NCI-H1092 (cell line): ENCODE results near the gene FAM131A.
A peak's percentile ranks its signal among the peaks of the same experiment; 100 is the strongest.

Experiments
- DNase-seq: peaks from one replicate; lab custom pipeline; 2025; lab: John Stamatoyannopoulos, UW

FAM131A gene

GRCh38 chr3:184357248-184358123, 20.1 kb downstream of the FAM131A start:
- DNase-seq, result no peak

GRCh38 chr3:184358124-184358767, 20.8 kb downstream of the FAM131A start:
- DNase-seq, result no peak

GRCh38 chr3:184358921-184359350, 21.5 kb downstream of the FAM131A start:
- no peak for DNase-seq

GRCh38 chr3:184359610-184360009, 22.2 kb downstream of the FAM131A start:
- DNase-seq, result no peak

GRCh38 chr3:184360070-184360928, 22.9 kb downstream of the FAM131A start:
- no peak for DNase-seq

- DNase-seq, result no peak
Observed at GRCh38 chr3:184360929-184361531, 23.6 kb downstream of the FAM131A start.

- DNase-seq, result no peak
Observed at GRCh38 chr3:184361532-184361931, 24.1 kb downstream of the FAM131A start, which contains the start of the genes CLCN2 and POLR2H. Gene CLCN2 (minus strand): TSS chr3:184361605. CDS start chr3:184361479, 126 bp downstream. Gene POLR2H (plus strand): TSS chr3:184361710. CDS start chr3:184363493, 1,783 bp downstream.

GRCh38 chr3:184361932-184362667, 24.7 kb downstream of the FAM131A start:
- no peak for DNase-seq

GRCh38 chr3:184362668-184363546, 25.5 kb downstream of the FAM131A start:
- peak; percentile 97 for DNase-seq

GRCh38 chr3:184366619-184367289, 29.4 kb downstream of the FAM131A start:
- no peak for DNase-seq

- DNase-seq, result no peak
Observed at GRCh38 chr3:184368116-184368515, 30.7 kb downstream of the FAM131A start.

GRCh38 chr3:184368586-184369183, 31.3 kb downstream of the FAM131A start:
- DNase-seq, result no peak

- DNase-seq, result peak; percentile 88
Observed at GRCh38 chr3:184371570-184372018, 34.2 kb downstream of the FAM131A start.

- no peak for DNase-seq
Observed at GRCh38 chr3:184372296-184372821, 35.0 kb downstream of the FAM131A start.

- no peak for DNase-seq
Observed at GRCh38 chr3:184372911-184373310, 35.5 kb downstream of the FAM131A start.

- DNase-seq, result no peak
Observed at GRCh38 chr3:184373422-184373821, 36.0 kb downstream of the FAM131A start.

- no peak for DNase-seq
Observed at GRCh38 chr3:184375747-184376461, 38.5 kb downstream of the FAM131A start.

- no peak for DNase-seq
Observed at GRCh38 chr3:184377374-184377773, 40.0 kb downstream of the FAM131A start.
